KOPT-K1 (cell line): ENCODE results near the gene RASGRF2.
"Not testable (repeated sequence)": the region's sequence is repeated elsewhere in the genome, so short reads cannot be mapped to it uniquely, and the experiment has no call there.

Source experiments
- H3K27ac ChIP-seq: fragments of 200-600 bp; sonication (generic); 2 replicates; pipeline ENCODE4 v1.5.1; 2016; ENCODE audit warnings: antibody characterized with exemption, mild to moderate bottlenecking, low read depth, low read length; ENCODE audit not compliant: poor library complexity, severe bottlenecking
- H3K36me3 ChIP-seq: fragments of 200-600 bp; sonication (generic); 2 replicates; pipeline ENCODE4 v1.5.1; 2017; ENCODE audit warnings: antibody characterized with exemption, mild to moderate bottlenecking, low read length, moderate library complexity; ENCODE audit not compliant: insufficient read depth
- H3K9me3 ChIP-seq: fragments of 200-600 bp; sonication (generic); 2 replicates; pipeline ENCODE4 v1.5.1; 2017; ENCODE audit warnings: antibody characterized with exemption, low read length, mild to moderate bottlenecking; ENCODE audit not compliant: insufficient read depth, poor library complexity, severe bottlenecking

Gene RASGRF2

DNA sequence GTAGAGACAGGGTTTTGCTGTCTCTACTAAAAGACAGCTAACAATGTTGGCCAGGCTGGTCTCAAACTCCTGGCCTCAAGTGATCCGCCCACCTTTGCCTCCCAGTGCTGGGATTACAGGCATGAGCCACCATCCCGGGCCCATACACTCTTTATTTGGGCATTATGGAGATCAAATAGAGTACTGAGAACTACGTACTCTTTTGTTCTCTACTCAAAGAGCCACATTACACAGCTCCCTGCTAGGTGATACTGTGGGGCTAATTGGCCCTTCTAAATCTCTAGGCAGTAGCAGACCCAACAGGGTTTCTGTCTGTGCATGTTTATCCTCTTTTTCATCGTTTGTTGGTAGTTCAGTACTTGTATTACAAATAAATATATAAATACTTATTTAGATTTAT is 289.1 kb downstream of the RASGRF2 start:
- Histone ChIP-seq H3K27ac (no peak overlapping the region), H3K36me3 (no peaks in the 10 kb centered on the region)

DNA sequence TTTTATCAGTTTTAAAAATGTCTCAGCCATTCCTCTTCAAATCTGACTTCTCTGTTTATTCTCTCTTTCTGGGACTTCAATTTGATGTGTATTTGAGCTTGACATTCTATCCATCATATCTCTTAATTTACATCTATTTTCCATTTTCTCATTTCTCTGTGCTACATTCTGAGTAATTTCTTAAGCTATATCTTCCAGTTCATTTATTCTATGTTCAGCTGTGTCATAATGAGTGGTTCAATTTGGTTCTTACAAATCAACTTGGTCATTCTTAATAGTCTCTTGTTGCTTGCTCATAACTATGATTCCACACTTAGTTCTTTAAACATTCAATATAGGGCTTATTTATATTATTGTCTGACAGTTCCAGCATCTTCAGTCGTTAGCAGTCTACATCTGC is 289.8 kb downstream of the RASGRF2 start:
- Histone ChIP-seq H3K9me3 (no peaks in the 10 kb centered on the region), H3K27ac (no peak overlapping the region), H3K36me3 (no peaks in the 10 kb centered on the region)

More for the DNA sequence above, 289.1 kb downstream of the RASGRF2 start:
- no peaks in the 10 kb centered on the region for H3K9me3 ChIP-seq

- H3K36me3 ChIP-seq: no peaks in the 10 kb centered on the region
- H3K27ac ChIP-seq: no peak overlapping the region
- no peaks in the 10 kb centered on the region for H3K9me3 ChIP-seq
Observed at GRCh38 chr5:81251922-81252321, 291.8 kb downstream of the RASGRF2 start.

GRCh38 chr5:81252904-81253303 is 292.7 kb downstream of the RASGRF2 start:
- Histone ChIP-seq H3K36me3 (no peaks in the 10 kb centered on the region), H3K27ac (no peak overlapping the region), H3K9me3 (no peaks in the 10 kb centered on the region)

DNA sequence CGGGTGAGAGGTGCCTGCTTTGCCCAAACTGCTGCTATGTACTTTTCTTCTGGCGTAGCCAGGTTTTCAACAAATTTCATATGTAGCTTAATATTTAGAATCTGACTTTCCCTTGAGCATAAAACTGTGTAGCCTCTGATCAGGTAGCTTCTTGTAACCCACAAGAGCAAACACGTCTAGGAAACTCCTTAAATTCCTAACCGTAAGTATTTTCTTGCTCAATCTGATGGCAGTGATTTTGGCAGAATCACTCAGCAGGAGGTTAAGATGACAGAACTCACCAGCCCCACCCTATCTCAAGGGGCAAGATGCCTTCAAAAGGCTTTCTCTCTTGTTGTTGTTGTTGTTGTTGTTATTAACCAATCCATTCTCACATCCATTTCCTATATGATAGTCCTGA is 293.7 kb downstream of the RASGRF2 start:
- H3K9me3 ChIP-seq: no peaks in the 10 kb centered on the region
- H3K27ac ChIP-seq: no peak overlapping the region
- no peaks in the 10 kb centered on the region for H3K36me3 ChIP-seq

GRCh38 chr5:81254886-81255559 is 294.9 kb downstream of the RASGRF2 start:
- Histone ChIP-seq H3K36me3 (no peaks in the 10 kb centered on the region), H3K27ac (no peak overlapping the region), H3K9me3 (peaks cover 6% of the 10 kb centered on the region)

- Histone ChIP-seq H3K27ac (no peak overlapping the region), H3K36me3 (no peaks in the 10 kb centered on the region), H3K9me3 (peaks cover 16% of the 10 kb centered on the region)
Observed at GRCh38 chr5:81256766-81257165, 296.6 kb downstream of the RASGRF2 start.

- H3K27ac ChIP-seq, H3K36me3 ChIP-seq: not testable (repeated sequence)
- peaks cover 31% of the 10 kb centered on the region for H3K9me3 ChIP-seq
Observed at GRCh38 chr5:81262796-81263195, 302.6 kb downstream of the RASGRF2 start.

DNA sequence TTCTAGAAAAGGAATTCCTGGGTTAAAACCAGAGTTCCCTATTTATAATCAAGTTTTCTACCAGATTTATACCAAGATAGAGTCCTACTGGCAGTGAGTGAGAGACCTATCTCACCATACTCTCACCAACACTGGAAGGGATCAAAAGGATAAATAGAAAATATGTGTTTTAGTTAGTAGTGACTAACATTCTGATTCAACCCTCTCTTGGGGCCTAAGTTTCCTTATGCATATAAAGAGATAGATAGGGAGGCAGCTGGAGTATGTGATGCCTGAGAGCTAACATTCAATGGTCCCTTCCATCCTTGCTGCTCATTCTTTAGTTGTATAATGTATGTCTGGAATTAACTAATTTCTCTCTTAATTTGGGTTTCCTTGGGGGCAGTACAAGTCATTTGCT is 304.9 kb downstream of the RASGRF2 start:
- H3K27ac ChIP-seq: no peak overlapping the region
- H3K9me3 ChIP-seq: peaks cover 25% of the 10 kb centered on the region

GRCh38 chr5:81268521-81269196 is 308.5 kb downstream of the RASGRF2 start:
- Histone ChIP-seq H3K36me3 (no peaks in the 10 kb centered on the region), H3K27ac (no peak overlapping the region), H3K9me3 (peaks cover 20% of the 10 kb centered on the region)

More for the DNA sequence above, 304.9 kb downstream of the RASGRF2 start:
- no peaks in the 10 kb centered on the region for H3K36me3 ChIP-seq

GRCh38 chr5:81269751-81270393 is 309.7 kb downstream of the RASGRF2 start:
- no peak overlapping the region for H3K27ac ChIP-seq
- peaks cover 23% of the 10 kb centered on the region for H3K9me3 ChIP-seq
- no peaks in the 10 kb centered on the region for H3K36me3 ChIP-seq

- H3K9me3 ChIP-seq: peaks cover 28% of the 10 kb centered on the region
- not testable (repeated sequence) for H3K36me3 ChIP-seq, H3K27ac ChIP-seq
Observed at GRCh38 chr5:81270394-81271027, 310.3 kb downstream of the RASGRF2 start.
